HG02970 (cell line): Measurements from ENCODE around the gene PTGIR.

ENCODE experiments used
- ATAC-seq: cut with Tn5 transposase; IDR thresholded peaks from one replicate; pipeline ENCODE4 v1.9.1; 2021; ENCODE audit warnings: mild to moderate bottlenecking, moderate library complexity, moderate number of reproducible peaks; ENCODE audit not compliant: unreplicated experiment, low FRiP score

Gene PTGIR

GRCh38 chr19:46618670-46619231 lies 6.1 kb downstream of the PTGIR start:
- ATAC-seq = no peak

DNA sequence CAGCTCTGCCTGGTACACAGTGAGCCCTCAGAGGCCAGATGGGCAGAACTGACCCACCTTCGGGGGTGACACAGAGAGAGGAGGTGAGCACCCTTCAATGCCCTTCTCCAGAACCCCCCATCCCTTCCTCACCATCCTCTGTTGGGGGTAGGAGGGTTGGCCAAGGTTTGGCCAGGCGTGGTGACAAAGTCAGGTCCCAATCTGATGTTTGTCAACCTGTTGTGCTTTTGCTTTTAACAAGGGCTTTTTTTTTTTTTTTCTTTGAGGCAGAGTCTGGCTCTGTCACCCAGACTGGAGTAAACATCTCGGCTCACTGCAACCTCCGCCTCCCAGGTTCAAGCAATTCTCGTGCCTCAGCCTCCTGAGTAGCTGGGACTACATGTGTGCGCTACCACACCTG lies 7.3 kb downstream of the PTGIR start:
- no peak for ATAC-seq

DNA sequence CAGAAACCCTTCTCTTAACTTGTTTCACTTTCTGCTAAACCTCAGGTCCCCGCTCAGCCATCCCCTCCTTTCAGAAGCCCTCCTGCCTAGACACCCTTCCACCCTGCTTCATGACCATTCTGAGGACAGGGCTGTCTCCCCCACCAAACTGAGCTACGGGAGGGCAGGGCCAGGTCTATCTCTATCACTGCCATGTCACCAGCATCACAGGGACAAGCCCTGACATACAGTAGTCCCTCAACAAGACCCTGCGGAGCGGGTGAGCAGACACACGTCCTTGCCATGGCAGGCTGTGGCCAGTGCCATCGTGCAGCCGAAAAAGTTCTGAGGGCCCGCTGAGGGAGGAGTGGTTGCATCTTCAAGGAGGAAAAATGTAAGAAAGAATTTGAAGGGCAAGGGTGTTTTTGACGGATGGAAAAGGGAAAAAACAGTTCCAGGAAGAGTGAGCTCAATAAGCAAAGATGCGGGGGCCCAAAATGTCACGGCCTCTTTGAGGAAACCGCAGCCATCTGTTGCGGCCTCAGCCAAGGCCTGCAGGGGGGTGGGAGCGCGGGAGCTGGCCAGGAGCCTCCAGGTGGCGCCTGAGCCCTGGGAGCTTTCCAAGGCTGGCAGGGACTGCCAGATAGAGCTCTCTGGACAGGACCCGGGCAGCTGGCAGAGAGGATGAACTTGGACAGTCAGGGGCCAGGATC lies 8.1 kb downstream of the PTGIR start:
- no peak for ATAC-seq

DNA sequence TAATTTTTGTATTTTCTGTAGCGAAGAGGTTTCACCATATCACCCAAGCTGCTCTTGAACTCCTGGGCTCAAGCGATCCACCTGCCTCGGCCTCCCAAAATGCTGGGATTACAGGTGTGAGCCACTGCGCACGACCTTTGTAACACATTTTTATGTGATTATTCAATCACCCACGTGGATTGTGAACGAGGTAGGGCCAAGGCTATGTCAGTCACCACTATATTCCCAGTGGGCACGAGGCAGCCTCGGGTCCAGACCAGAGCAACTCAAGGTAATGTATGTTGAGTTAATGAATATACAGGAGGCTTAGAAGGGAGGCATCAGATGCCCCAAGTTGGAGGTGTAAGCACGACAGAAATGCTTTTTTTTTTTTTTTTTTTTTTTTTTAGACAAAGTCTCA lies 8.9 kb downstream of the PTGIR start:
- no peak for ATAC-seq

- no peak for ATAC-seq
These were observed 10.7 kb downstream of the PTGIR start for GRCh38 chr19:46614114-46614722.

DNA sequence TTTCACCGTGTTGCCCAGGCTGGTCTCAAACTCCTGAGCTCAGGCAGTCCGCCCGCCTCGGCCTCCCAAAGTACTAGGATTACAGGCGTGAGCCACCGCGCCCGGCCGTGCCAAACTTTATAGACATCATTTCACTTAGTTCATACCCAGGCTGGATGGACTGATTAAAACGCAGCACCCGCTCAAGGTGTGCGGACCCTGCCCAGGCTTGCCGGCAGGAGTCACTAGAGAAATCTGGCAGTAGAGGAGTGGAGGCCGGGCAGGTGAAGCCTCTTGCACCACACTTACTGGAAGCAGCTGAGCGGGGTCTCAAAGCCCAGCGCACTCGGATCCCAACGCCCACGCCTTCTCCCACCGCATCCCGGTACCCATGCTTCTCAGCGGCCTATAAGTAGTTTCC lies 11.4 kb downstream of the PTGIR start:
- no peak for ATAC-seq

GRCh38 chr19:46611776-46612175 lies 13.1 kb downstream of the PTGIR start:
- no peak for ATAC-seq

- no peak for ATAC-seq
These were observed 13.8 kb downstream of the PTGIR start for GRCh38 chr19:46610851-46611770.

- no peak for ATAC-seq
These were observed 14.5 kb downstream of the PTGIR start for GRCh38 chr19:46610413-46610775.

DNA sequence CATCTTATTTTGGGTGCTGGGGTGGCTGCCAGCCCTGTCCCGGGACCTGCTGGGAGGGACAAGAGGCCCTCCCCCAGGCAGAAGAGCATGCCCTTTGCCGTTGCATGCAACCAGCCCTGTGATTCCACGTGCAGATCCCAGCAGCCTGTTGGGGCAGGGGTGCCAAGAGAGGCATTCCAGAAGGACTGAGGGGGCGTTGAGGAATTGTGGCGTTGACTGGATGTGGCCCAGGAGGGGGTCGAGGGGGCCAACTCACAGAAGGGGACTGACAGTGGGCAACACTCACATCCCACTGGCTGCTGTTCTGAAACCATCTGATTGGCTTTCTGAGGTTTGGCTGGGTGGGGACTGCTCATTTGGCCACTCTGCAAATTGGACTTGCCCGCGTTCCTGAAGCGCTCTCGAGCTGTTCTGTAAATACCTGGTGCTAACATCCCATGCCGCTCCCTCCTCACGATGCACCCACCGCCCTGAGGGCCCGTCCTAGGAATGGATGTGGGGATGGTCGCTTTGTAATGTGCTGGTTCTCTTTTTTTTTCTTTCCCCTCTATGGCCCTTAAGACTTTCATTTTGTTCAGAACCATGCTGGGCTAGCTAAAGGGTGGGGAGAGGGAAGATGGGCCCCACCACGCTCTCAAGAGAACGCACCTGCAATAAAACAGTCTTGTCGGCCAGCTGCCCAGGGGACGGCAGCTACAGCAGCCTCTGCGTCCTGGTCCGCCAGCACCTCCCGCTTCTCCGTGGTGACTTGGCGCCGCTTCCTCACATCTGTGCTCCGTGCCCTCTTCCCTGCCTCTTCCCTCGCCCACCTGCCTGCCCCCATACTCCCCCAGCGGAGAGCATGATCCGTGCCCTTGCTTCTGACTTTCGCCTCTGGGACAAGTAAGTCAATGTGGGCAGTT lies 15.1 kb downstream of the PTGIR start:
- ATAC-seq = no peak

DNA sequence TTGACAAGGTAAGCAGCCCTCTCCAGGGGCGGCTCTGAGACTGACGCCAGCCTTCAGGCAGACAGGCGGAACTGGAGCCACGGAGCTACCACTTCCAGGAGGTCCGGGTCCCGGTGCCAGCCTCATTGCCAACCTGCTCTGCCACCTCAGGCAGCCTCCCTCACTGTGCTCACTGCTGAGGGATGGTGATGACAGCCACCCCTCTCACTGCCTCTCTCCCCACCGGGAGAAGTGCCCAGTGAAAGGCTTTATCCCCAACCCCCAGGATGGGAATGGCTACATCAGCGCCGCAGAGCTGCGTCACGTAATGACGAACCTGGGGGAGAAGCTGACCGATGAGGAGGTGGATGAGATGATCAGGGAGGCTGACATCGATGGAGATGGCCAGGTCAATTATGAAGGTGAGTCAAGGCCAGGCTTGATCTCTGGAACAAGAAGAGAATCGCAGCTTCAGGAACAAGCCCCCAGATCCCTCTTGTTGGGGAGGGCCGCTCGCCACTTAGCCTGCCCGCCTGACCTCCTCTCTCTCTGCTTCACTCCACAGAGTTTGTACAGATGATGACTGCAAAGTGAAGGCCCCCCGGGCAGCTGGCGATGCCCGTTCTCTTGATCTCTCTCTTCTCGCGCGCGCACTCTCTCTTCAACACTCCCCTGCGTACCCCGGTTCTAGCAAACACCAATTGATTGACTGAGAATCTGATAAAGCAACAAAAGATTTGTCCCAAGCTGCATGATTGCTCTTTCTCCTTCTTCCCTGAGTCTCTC lies 16.1 kb downstream of the PTGIR start:
- ATAC-seq = no peak

DNA sequence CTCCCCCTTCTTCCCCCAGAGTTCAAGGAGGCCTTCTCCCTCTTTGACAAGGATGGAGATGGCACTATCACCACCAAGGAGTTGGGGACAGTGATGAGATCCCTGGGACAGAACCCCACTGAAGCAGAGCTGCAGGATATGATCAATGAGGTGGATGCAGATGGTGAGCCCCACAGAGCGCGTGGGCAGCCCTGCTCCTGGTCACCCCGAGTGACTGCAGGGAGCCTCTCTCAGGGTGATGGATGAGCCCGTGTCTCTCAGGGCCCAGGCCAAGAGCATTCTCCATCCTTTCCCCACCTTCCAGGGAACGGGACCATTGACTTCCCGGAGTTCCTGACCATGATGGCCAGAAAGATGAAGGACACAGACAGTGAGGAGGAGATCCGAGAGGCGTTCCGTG lies 16.7 kb downstream of the PTGIR start:
- ATAC-seq = no peak

DNA sequence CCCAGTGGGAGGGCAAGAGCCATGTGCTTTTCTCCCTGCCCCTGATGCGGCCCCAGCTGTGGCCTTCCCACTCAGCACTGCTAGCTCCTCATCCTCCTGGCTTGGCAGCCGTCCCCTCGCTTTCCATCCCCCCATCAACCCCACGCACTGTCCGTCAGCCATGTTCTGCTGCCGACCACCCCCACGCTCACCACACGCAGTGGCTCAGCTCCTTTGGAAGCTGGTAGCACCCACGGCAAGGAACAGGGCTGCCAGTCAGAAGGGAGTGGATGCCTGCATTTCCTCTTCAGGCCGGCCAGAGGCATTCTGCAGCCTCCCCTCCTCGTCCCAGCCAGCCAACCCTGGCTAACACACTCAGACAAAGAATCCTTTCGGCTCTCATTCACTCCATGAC lies 17.4 kb downstream of the PTGIR start:
- ATAC-seq = no peak

GRCh38 chr19:46606681-46607447 lies 18.0 kb downstream of the PTGIR start:
- no peak for ATAC-seq

DNA sequence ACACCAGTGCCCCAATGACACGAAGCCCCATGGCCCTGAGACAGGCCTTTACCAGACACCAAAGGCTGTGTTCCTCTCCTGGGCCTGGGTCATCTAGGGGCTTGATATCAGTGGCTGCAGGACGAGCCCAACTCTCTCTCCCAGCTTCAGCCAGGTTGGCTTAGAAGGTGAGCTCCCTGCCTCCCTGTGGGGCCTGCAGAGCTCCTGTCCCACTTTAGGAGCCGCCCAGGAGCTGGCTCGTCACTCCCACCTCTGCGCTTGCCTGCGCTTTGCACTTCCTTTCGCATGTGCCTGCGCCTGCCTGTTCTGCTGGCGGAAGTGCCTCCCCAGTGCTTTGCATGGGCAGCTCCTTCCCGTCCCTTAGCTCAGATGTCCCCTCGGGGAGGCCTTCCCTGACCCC lies 18.9 kb downstream of the PTGIR start:
- ATAC-seq = no peak

- no peak for ATAC-seq
These were observed 19.5 kb downstream of the PTGIR start for GRCh38 chr19:46605356-46605821.

DNA sequence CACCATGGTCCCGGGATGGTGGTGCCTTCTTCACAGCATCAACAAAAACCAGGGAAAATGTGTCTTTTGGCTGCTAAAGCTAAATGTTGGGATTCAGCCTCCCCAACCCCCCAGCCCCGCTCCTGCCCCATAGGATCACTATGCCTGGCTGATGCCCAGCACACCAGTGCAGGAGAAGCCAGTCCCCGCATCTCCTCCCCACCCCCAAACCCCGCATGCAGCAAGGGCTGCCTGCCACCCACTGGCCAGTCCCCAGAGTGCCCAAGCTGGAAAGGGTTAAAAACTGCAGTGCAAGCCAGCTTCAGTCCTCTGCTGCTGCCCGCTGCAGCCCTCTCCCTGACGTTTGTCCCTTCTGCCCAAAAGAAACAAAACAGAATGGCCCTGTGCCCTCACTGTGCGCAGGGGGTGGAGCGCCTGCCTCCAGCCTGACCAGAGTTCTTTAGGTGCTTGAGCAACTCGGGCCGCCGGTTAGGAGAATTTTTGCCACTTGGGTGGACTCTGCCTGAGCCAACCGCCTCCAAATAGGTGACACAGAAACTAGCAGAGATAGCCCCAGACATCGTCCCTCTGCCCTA lies 20.0 kb downstream of the PTGIR start:
- no peak for ATAC-seq

- ATAC-seq = no peak
These were observed 21.1 kb downstream of the PTGIR start for GRCh38 chr19:46603752-46604231.
